Measurements from ENCODE around the gene PARP16.
"Not testable (repeated sequence)": the region's sequence is repeated elsewhere in the genome, so short reads cannot be mapped to it uniquely, and the experiment has no call there.

The PARP16 gene

GRCh38 chr15:65233696-65234095 lies 53.0 kb downstream of the PARP16 start:
- no peak for DNase-seq (ENCODE audit: low spot score)

- DNase-seq (ENCODE audit: low spot score) = no peak
Observed at GRCh38 chr15:65232520-65232919, 54.2 kb downstream of the PARP16 start.

- no peak for DNase-seq (ENCODE audit: low spot score)
Observed at GRCh38 chr15:65231306-65231705, 55.4 kb downstream of the PARP16 start.

- not testable (repeated sequence) for DNase-seq (ENCODE audit: low spot score)
Observed at GRCh38 chr15:65226901-65227300, 59.8 kb downstream of the PARP16 start.

GRCh38 chr15:65226221-65226620 lies 60.5 kb downstream of the PARP16 start:
- DNase-seq (ENCODE audit: low spot score) = no peak

- DNase-seq (ENCODE audit: low spot score) = no peak
Observed at GRCh38 chr15:65223996-65224395, 62.7 kb downstream of the PARP16 start.

GRCh38 chr15:65222891-65223290 lies 63.8 kb downstream of the PARP16 start:
- DNase-seq (ENCODE audit: low spot score) = no peak

- no peak for DNase-seq (ENCODE audit: low spot score)
Observed at GRCh38 chr15:65221697-65222096, 65.0 kb downstream of the PARP16 start.

GRCh38 chr15:65219137-65219536 lies 67.5 kb downstream of the PARP16 start:
- no peak for DNase-seq (ENCODE audit: low spot score)

- DNase-seq (ENCODE audit: low spot score) = no peak
Observed at GRCh38 chr15:65217526-65218482, 68.9 kb downstream of the PARP16 start.

- DNase-seq (ENCODE audit: low spot score) = no peak
Observed at GRCh38 chr15:65215496-65215895, 71.2 kb downstream of the PARP16 start.

GRCh38 chr15:65214010-65214409 lies 72.7 kb downstream of the PARP16 start:
- no peak for DNase-seq (ENCODE audit: low spot score)

GRCh38 chr15:65213241-65213640 lies 73.4 kb downstream of the PARP16 start:
- no peak for DNase-seq (ENCODE audit: low spot score)

- DNase-seq (ENCODE audit: low spot score) = no peak
Observed at GRCh38 chr15:65212097-65212496, 74.6 kb downstream of the PARP16 start.

GRCh38 chr15:65211482-65211982 lies 75.2 kb downstream of the PARP16 start:
- DNase-seq (ENCODE audit: low spot score) = peak; percentile 50

GRCh38 chr15:65210770-65211481 lies 75.8 kb downstream of the PARP16 start, which contains the start of gene CILP:
Gene CILP, minus strand, starts transcription at chr15:65211473. Its CDS starts 1,718 bp downstream, at chr15:65209755.
- DNase-seq (ENCODE audit: low spot score) = no peak

- DNase-seq (ENCODE audit: low spot score) = no peak
Observed at GRCh38 chr15:65209701-65210643, 76.7 kb downstream of the PARP16 start.

GRCh38 chr15:65208647-65209046 lies 78.0 kb downstream of the PARP16 start:
- no peak for DNase-seq (ENCODE audit: low spot score)

Measured in GM03348 (cell line).